ENCODE results near the gene SIM2. TPM values are rescaled to one million over a fixed set of nuclear protein-coding genes. Genes with fewer than 3 reads are reported as not detected.

Gene SIM2
- total RNA-seq, 1 experiment from 2014 or later: not detected

- Histone ChIP-seq H3K27me3 (ENCODE audit: insufficient read depth, low read length) (no peaks in the 10 kb centered on the region), H4K91ac (ENCODE audit: insufficient read length, low read depth, low read length) (no peak overlapping the region), H3K23ac (ENCODE audit: insufficient read length, low read depth, low read length) (no peak overlapping the region), H3K18ac (ENCODE audit: insufficient read length, low read depth, low read length) (no peak overlapping the region), H2AFZ (ENCODE audit: low read length) (no peak overlapping the region), H3K56ac (ENCODE audit: insufficient read length, low read depth, low read length) (no peak overlapping the region), H3K9me3 (ENCODE audit: control insufficient read depth, low read depth, low read length) (no peaks in the 10 kb centered on the region), H2BK20ac (ENCODE audit: low read depth, low read length, poor library complexity, severe bottlenecking) (no peak overlapping the region), H2BK15ac (ENCODE audit: low read depth, low read length) (no peak overlapping the region), H3K4ac (ENCODE audit: low read depth, low read length) (no peak overlapping the region), H2AK5ac (ENCODE audit: insufficient read length, low read length) (no peak overlapping the region), H3K4me2 (ENCODE audit: insufficient read depth, insufficient read length, low read length) (no peak overlapping the region), H3T11ph (ENCODE audit: low read length) (no peak overlapping the region), H4K20me1 (ENCODE audit: control insufficient read depth, insufficient read depth, insufficient read length) (no peaks in the 10 kb centered on the region), H3K14ac (ENCODE audit: insufficient read depth, low read length) (peak overlapping the region; percentile 25; the same call in 1 of the 2 replicates), H2BK120ac (ENCODE audit: low read depth, low read length, poor library complexity, severe bottlenecking) (no peak overlapping the region), H2BK12ac (ENCODE audit: insufficient read length, low read depth, low read length) (no peak overlapping the region), H3K27ac (ENCODE audit: insufficient read length, low read depth, low read length) (no peak overlapping the region), H3K79me1 (ENCODE audit: insufficient read depth, low read depth, low read length, poor library complexity, severe bottlenecking) (no peaks in the 10 kb centered on the region), H3K23me2 (ENCODE audit: insufficient read length, low read depth, low read length, poor library complexity, severe bottlenecking) (no peaks in the 10 kb centered on the region), H3K4me1 (ENCODE audit: insufficient read depth, low read length) (peaks cover 4% of the 10 kb centered on the region; the same call in 1 of the 2 replicates), H3K79me2 (ENCODE audit: insufficient read depth, low read length) (no peaks in the 10 kb centered on the region), H4K8ac (replicated peaks; ENCODE audit: insufficient read length, low read depth, low read length) (no peak overlapping the region), H2BK5ac (ENCODE audit: insufficient read length, low read length) (no peak overlapping the region), H3K9ac (ENCODE audit: extremely low read depth, insufficient read length, low read length) (no peak overlapping the region), H4K5ac (ENCODE audit: insufficient read length, low read depth, low read length) (no peak overlapping the region)
- Mint-ChIP-seq H3K4me1 (peaks cover 3 to 20% of the 10 kb centered on the region in 2 experiments), H3K27me3 (ENCODE audit: low read depth) (peaks cover 57% of the 10 kb centered on the region), H3K27ac (peak overlapping the region in 1 of 3 experiments; percentile 42; a peak in 1 of 7 replicates), H3K36me3 (ENCODE audit: insufficient read depth in 1 of 3, low read depth in 3 of 3) (no peaks in the 10 kb centered on the region), H3K9me3 (no peaks in the 10 kb centered on the region), H3K4me3 (no peak overlapping the region)
- DNase-seq: no peak
- WGBS (ENCODE audit: extremely low coverage, insufficient read length, low lambda C conversion rate): no CpG with 5 or more reads among the region's 18 CpGs
- no peak for TF ChIP-seq CTCF (conservative IDR thresholded peaks at IDR 0.05)
These were observed 35.7 kb upstream of the SIM2 start for GRCh38 chr21:36663033-36663855.

Measured in H9 (cell line).